PC-9 (cell line): ENCODE data around the gene DNAH12.

Experiments used
- CTCF ChIP-seq: fragments of 200-600 bp; sonication (generic); conservative IDR thresholded peaks from 2 replicates; pipeline ENCODE4 v1.6.1; 2017; ENCODE audit warnings: mixed run types, antibody characterized with exemption, mild to moderate bottlenecking, moderate library complexity
- EZH2 ChIP-seq: fragments of 200-600 bp; sonication (generic); IDR thresholded peaks from 2 replicates; pipeline ENCODE4 v1.8.0; 2017; ENCODE audit warnings: antibody characterized with exemption, low read depth

GRCh38 chr3:57397175-57398026 is 146.7 kb downstream of the DNAH12 start:
- TF ChIP-seq EZH2 (no peak), CTCF (peak; percentile 86)
